CD4-positive, alpha-beta memory T cell (primary cell): ENCODE measurements around the gene MED16. TPM values are rescaled to one million over a fixed set of nuclear protein-coding genes. Genes with fewer than 3 reads are reported as not detected.

Experiments
- CTCF ChIA-PET: fragments of 350-600 bp; sonication (Branson Sonifier 250); formaldehyde crosslinking; loops from one replicate; lab custom pipeline; 2021; ENCODE audit warnings: inconsistent platforms; ENCODE audit not compliant: partially characterized antibody; lab: Charles Lee
- POLR2A ChIA-PET: fragments of 350-600 bp; sonication (Branson Sonifier 250); formaldehyde crosslinking; loops from one replicate; lab custom pipeline; 2021; ENCODE audit not compliant: partially characterized antibody; lab: Charles Lee
- DNase-seq, 5 donors: peaks; one replicate each; pipeline versions ENCODE4 v3.0.0 to v3.0.0-alpha.2; 2020 to 2022; ENCODE audit warnings: mixed read lengths in 1 of 5
- H3K27ac ChIP-seq: one replicate; pipeline ENCODE4 v1.7.0; 2013; ENCODE audit warnings: low read depth, low read length
- H3K27me3 ChIP-seq: 2 replicates; pipeline ENCODE4 v1.7.0; 2013; ENCODE audit warnings: mild to moderate bottlenecking, low read length, moderate library complexity; ENCODE audit not compliant: insufficient read depth
- H3K36me3 ChIP-seq: 2 replicates; pipeline ENCODE4 v1.7.0; 2013; ENCODE audit warnings: mild to moderate bottlenecking, low read length, moderate library complexity; ENCODE audit not compliant: insufficient read depth
- H3K4me1 ChIP-seq: 2 replicates; pipeline ENCODE4 v1.7.0; 2013; ENCODE audit warnings: mild to moderate bottlenecking, low read length, moderate library complexity; ENCODE audit not compliant: insufficient read depth
- H3K4me3 ChIP-seq, 2 donors: one replicate each; pipeline ENCODE4 v1.7.0; 2013; ENCODE audit warnings: low read length in 2 of 2, mild to moderate bottlenecking in 1 of 2
- H3K9me3 ChIP-seq, 2 donors: one replicate each; pipeline ENCODE4 v1.7.0; 2013; ENCODE audit warnings: low read length in 2 of 2, control low read depth in 1 of 2; ENCODE audit not compliant: control insufficient read depth in 1 of 2
- H3K27ac Mint-ChIP-seq, 7 donors: one replicate each; pipeline ENCODE4 v1.8.0; 2020 to 2021; ENCODE audit warnings: mixed read lengths in 7 of 7, mild to moderate bottlenecking in 6 of 7, inconsistent platforms in 3 of 7, moderate library complexity in 3 of 7
- H3K27me3 Mint-ChIP-seq, 2 donors: one replicate each; pipeline ENCODE4 v1.8.0; 2020 to 2021; ENCODE audit warnings: mixed read lengths in 2 of 2
- H3K36me3 Mint-ChIP-seq, 2 donors: one replicate each; pipeline ENCODE4 v1.8.0; 2020 to 2021; ENCODE audit warnings: mixed read lengths in 2 of 2, inconsistent platforms in 1 of 2, mild to moderate bottlenecking in 1 of 2
- H3K4me1 Mint-ChIP-seq, 4 donors: one replicate each; pipeline ENCODE4 v1.8.0; 2020 to 2021; ENCODE audit warnings: mixed read lengths in 4 of 4, mild to moderate bottlenecking in 1 of 4
- H3K4me3 Mint-ChIP-seq, 8 donors: one replicate each; pipeline ENCODE4 v1.8.0; 2020 to 2021; ENCODE audit warnings: mixed read lengths in 8 of 8, mild to moderate bottlenecking in 7 of 8, moderate library complexity in 6 of 8, inconsistent platforms in 3 of 8
- H3K9me3 Mint-ChIP-seq, 8 donors: one replicate each; pipeline ENCODE4 v1.8.0; 2020 to 2021; ENCODE audit warnings: mixed read lengths in 8 of 8, mild to moderate bottlenecking in 5 of 8, inconsistent platforms in 3 of 8, moderate library complexity in 1 of 8
- intact Hi-C: fragments of 100-400 bp; cut with micrococcal nuclease; formaldehyde crosslinking; loops from one replicate; pipeline ENCODE4 v1.15.1; 2023
- polyA plus RNA-seq, 2 donors: library from polyadenylated mRNA; unstranded; fragments of 300-500 nt; fragmentation: Illumina TruSeq; gene quantifications; one replicate each; pipeline ENCODE4 v1.2.3, GENCODE V29; 2021
- total RNA-seq, 2 experiments: library from RNA; stranded (reverse); gene quantifications; one replicate each; pipeline ENCODE4 v1.2.3, GENCODE V29; 2021

MED16 gene
- total and polyA plus RNA-seq, 4 experiments from 2014 or later, result 48.6 to 125 (median 70.0) TPM

DNA sequence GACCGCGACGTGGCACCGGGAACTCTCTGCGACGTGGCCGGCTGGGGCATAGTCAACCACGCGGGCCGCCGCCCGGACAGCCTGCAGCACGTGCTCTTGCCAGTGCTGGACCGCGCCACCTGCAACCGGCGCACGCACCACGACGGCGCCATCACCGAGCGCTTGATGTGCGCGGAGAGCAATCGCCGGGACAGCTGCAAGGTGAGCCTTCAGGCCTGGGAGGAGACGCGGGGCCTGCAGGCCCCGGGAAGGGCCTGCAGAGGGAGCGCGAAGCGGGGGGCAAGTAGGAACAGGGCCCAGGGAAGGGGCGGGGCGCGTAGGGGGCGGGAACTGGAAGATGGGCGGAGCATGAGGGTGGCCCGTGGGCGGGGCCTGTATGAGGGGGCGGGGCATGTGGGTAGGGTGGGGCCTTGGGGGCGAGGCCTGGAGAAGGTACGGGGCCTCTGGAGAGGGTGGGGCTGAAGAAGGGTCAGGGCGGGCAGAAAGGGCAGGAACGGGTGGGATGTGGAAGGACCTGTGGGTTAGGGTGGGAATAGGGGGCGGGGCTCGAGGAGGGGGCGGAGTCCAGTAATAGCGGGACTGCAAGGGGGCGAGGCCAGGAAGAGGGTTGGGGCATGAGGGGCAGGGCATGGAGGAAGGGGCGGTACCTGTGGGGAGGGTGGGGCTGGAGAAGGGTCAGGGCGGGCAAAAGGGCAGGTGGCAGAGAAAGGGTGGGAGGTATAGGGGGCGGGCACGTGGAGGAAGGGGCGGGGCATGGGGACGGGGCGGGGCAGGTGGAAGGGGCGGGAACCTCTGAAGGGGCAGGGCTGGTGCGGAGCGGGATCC is 31.0 kb downstream of the MED16 start:
- Mint-ChIP-seq H3K36me3 (peaks cover 0 to 5% of the 10 kb centered on the region in 2 donors), H3K27me3 (peaks cover 1 to 4% of the 10 kb centered on the region in 2 donors), H3K4me1 (peaks cover 5 to 25% (median 16%) of the 10 kb centered on the region in 4 donors), H3K4me3 (peak overlapping the region in 5 of 8 donors; percentile 70 to 84 (median 75)), H3K27ac (peak overlapping the region in 3 of 7 donors; percentile 37 to 95 (median 92)), H3K9me3 (peaks cover 0 to 3% (median 0%) of the 10 kb centered on the region in 8 donors)
- Histone ChIP-seq H3K27me3 (peaks cover 3% of the 10 kb centered on the region), H3K4me3 (peak overlapping the region in 1 of 2 donors; percentile 32), H3K27ac (no peak overlapping the region), H3K9me3 (no peaks in the 10 kb centered on the region), H3K4me1 (peaks cover 19% of the 10 kb centered on the region), H3K36me3 (no peaks in the 10 kb centered on the region)
- intact Hi-C loops, result loop anchor here (1.0 to 2.0 kb wide), 5 partner anchors 10 to 139 kb away; partner anchors contain the start of genes GRIN3B, MED16 and RNU6-9
- POLR2A ChIA-PET, result interaction anchor here (2.1 to 6.4 kb wide), 7 partner anchors 10 to 407 kb away, joined by 9 to 86 read pairs (median 16); partner anchors contain the start of genes CIRBP, KISS1R, MED16 and R3HDM4
- peak; percentile 50 to 76 (median 55) for DNase-seq
- CTCF ChIA-PET, result interaction anchor here (2.7 to 5.6 kb wide), 2 partner anchors 59 to 122 kb away, joined by 29 to 119 read pairs; partner anchors contain the start of gene WDR18

DNA sequence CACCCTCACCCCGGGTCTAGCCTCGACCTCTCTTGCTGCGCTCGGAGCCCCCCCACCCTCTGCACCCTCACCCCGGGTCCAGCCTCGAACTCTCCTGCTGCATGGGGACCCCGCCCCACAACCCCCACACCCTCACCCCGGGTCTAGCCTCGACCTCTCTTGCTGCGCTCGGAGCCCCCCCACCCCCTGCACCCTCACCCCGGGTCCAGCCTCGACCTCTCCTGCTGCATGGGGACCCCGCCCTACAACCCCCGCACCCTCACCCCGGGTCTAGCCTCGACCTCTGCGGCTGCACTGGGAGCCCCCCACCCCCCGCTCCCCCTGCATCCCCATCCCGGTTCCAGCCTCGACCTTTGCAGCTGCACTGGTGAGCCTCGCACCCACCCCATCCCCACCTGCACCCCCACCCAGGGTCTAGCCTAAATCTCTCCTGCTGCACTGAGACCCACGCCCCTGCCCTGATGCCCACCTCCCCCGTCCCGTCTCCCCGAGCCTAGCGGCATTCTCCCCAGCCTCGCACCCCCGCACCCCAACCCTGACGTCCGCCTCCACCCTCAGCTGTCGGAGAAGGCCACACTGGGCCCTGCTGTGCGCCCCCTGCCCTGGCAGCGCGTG is 31.7 kb downstream of the MED16 start:
- CTCF ChIA-PET, result no interaction called here
- H3K9me3 ChIP-seq, result no peaks in the 10 kb centered on the region

DNA sequence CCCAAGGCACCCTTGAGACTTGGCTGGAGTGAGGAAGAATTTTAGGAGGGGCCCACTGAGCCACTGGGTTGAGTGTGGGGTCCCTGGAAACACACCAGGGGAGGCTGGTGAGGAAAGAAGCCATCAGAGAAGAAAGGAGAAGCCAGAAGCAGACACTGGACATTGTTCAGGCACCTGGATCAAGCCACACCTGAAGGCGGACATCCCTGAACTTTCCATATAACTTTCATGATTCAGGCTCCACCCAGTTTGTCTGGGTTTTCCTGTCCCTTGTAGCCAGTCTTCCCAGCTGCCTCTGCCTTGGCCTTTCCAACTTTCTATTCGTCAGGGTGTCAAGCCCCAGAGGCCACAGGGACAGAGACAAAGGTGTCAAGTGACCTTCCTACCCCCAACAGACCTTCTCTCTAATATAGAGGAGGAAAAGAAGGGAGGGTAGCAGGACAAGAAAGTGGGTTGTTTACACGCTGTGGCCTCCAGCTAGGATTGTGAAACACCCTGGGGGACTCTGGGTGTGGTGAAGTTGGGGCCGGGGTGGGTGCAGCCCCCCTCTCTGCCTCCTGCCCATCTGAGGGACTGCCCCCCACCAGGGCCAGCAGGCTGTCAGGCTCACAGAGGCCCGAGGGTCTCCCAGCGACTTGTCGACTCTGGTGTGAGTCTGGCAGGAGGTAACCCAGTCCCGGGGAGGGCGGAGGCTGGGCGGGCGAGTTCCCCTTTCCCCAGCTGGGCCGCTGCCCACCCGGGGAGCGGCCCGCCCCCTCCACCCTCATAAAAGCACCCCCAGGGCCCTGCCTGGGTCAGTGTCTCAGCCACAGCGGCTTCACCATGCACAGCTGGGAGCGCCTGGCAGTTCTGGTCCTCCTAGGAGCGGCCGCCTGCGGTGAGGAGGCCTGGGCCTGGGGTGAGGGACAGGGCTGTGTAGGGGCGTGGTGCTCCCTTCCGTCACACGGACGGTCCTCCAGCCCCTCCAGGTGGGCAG is 33.8 kb downstream of the MED16 start, which contains the start of gene CFD:
Gene CFD, plus strand, starts transcription at position 797 of the 976 bp plus-strand sequence. Its CDS starts 26 bp downstream, at position 823.
- H3K27ac Mint-ChIP-seq, result peak within 1 kb of the TSS in 1 of 7 donors; percentile 30
- H3K27me3 ChIP-seq, result peaks cover 3% of the 10 kb centered on the region
- intact Hi-C loops, result no loop called here
- peaks cover 2 to 4% of the 10 kb centered on the region in 2 donors for H3K27me3 Mint-ChIP-seq
- H3K4me1 Mint-ChIP-seq, result peaks cover 5 to 23% (median 12%) of the 10 kb centered on the region in 4 donors
- CTCF ChIA-PET, result interaction anchor here (0.9 to 4.0 kb wide), 6 partner anchors 13 to 125 kb away, joined by 3 to 43 read pairs (median 3); partner anchors contain the start of gene WDR18
- peak within 1 kb of the TSS in 1 of 8 donors; percentile 23 for H3K4me3 Mint-ChIP-seq
- peaks cover 0 to 3% of the 10 kb centered on the region in 2 donors for H3K36me3 Mint-ChIP-seq
- peak within 1 kb of the TSS in 1 of 2 donors; percentile 13 for H3K4me3 ChIP-seq
- H3K27ac ChIP-seq, result no peak within 1 kb of the TSS
- no peaks in the 10 kb centered on the region for H3K36me3 ChIP-seq
- no peaks in the 10 kb centered on the region for H3K9me3 ChIP-seq
- H3K4me1 ChIP-seq, result peaks cover 18% of the 10 kb centered on the region
- no peak for DNase-seq
- H3K9me3 Mint-ChIP-seq, result peaks cover 0 to 3% (median 0%) of the 10 kb centered on the region in 8 donors
- POLR2A ChIA-PET, result interaction anchor here (0.8 to 1.8 kb wide), 5 partner anchors 34 to 61 kb away, joined by 3 to 5 read pairs (median 3); partner anchors contain the start of gene RNU6-9

More for the DNA sequence above, 31.7 kb downstream of the MED16 start:
- H3K4me1 ChIP-seq, result peaks cover 19% of the 10 kb centered on the region
- H3K4me3 Mint-ChIP-seq, result no peak overlapping the region
- H3K4me1 Mint-ChIP-seq, result peaks cover 5 to 28% (median 16%) of the 10 kb centered on the region in 4 donors
- peaks cover 2 to 4% of the 10 kb centered on the region in 2 donors for H3K27me3 Mint-ChIP-seq
- peaks cover 0 to 3% (median 0%) of the 10 kb centered on the region in 8 donors for H3K9me3 Mint-ChIP-seq
- intact Hi-C loops, result no loop called here
- H3K27ac Mint-ChIP-seq, result no peak overlapping the region
- POLR2A ChIA-PET, result interaction anchor here (1.4 to 6.4 kb wide), 4 partner anchors 32 to 59 kb away, joined by 3 to 86 read pairs (median 14); partner anchors contain the start of genes KISS1R, MED16 and RNU6-9
- no peaks in the 10 kb centered on the region for H3K36me3 ChIP-seq
- H3K36me3 Mint-ChIP-seq, result peaks cover 0 to 5% of the 10 kb centered on the region in 2 donors
- no peak overlapping the region for H3K27ac ChIP-seq
- H3K27me3 ChIP-seq, result peaks cover 3% of the 10 kb centered on the region
- peak overlapping the region in 1 of 2 donors; percentile 13 for H3K4me3 ChIP-seq
- DNase-seq, result no peak

DNA sequence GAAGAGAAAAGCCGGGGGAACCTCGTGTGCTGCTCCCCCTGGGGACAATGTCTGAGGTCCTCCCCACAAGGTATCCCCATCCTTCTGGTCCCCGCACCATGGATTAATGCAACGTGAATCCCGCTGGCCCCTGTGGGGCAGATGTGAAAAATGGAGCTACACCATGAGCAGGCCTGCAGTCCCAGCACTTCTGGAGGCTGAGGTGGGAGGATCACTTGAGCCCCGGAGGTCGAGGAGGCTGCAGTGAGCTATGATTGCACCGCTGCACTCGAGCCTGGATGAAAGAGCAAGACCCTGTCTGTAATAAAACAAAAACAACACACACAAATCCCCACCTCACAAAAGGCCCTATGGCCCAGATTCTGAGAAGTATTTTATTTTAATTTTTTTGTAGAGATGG is 34.7 kb downstream of the MED16 start:
- Mint-ChIP-seq H3K9me3 (no peaks in the 10 kb centered on the region), H3K4me3 (no peak overlapping the region), H3K27me3 (peaks cover 2 to 4% of the 10 kb centered on the region in 2 donors), H3K4me1 (peaks cover 4 to 14% (median 7%) of the 10 kb centered on the region in 4 donors), H3K36me3 (no peaks in the 10 kb centered on the region), H3K27ac (peak overlapping the region in 2 of 7 donors; percentile 30 to 68)
- peaks cover 3% of the 10 kb centered on the region for H3K27me3 ChIP-seq
- ChIA-PET POLR2A (interaction anchor here (0.7 to 1.5 kb wide), 4 partner anchors 58 to 404 kb away, joined by 3 to 5 read pairs (median 4); no protein-coding TSS in a partner anchor), CTCF (interaction anchor here (1.0 to 4.0 kb wide), 4 partner anchors 12 to 124 kb away, joined by 3 to 43 read pairs (median 5); no protein-coding TSS in a partner anchor)
- no peak overlapping the region for H3K4me3 ChIP-seq
- H3K36me3 ChIP-seq, result no peaks in the 10 kb centered on the region
- intact Hi-C loops, result no loop called here
- no peak overlapping the region for H3K27ac ChIP-seq
- no peaks in the 10 kb centered on the region for H3K9me3 ChIP-seq
- DNase-seq, result no peak
- peaks cover 9% of the 10 kb centered on the region for H3K4me1 ChIP-seq

DNA sequence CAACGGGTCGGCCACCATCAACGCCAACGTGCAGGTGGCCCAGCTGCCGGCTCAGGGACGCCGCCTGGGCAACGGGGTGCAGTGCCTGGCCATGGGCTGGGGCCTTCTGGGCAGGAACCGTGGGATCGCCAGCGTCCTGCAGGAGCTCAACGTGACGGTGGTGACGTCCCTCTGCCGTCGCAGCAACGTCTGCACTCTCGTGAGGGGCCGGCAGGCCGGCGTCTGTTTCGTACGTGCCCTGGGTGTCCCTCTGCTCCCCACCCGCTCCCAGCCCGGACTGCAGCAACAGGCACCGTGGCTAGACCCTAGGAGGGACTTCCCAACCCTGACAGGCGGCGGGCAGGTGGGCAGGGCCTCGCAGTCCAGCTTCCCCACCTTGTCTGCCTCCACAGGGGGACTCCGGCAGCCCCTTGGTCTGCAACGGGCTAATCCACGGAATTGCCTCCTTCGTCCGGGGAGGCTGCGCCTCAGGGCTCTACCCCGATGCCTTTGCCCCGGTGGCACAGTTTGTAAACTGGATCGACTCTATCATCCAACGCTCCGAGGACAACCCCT is 37.3 kb downstream of the MED16 start:
- H3K4me1 ChIP-seq, result no peaks in the 10 kb centered on the region
- H3K36me3 ChIP-seq, result no peaks in the 10 kb centered on the region
- Mint-ChIP-seq H3K27me3 (peaks cover 0 to 9% of the 10 kb centered on the region in 2 donors), H3K9me3 (no peaks in the 10 kb centered on the region), H3K4me1 (peaks cover 0 to 5% (median under 1%) of the 10 kb centered on the region in 4 donors), H3K27ac (no peak overlapping the region), H3K36me3 (no peaks in the 10 kb centered on the region), H3K4me3 (no peak overlapping the region)
- H3K4me3 ChIP-seq, result no peak overlapping the region
- CTCF ChIA-PET, result interaction anchor here (0.7 to 4.0 kb wide), 9 partner anchors 9 to 128 kb away, joined by 3 to 43 read pairs (median 4); partner anchors contain the start of gene WDR18
- POLR2A ChIA-PET, result interaction anchor here (1.4 kb wide), 1 partner anchor 65 kb away, joined by 5 read pairs; no protein-coding TSS in a partner anchor
- H3K9me3 ChIP-seq, result no peaks in the 10 kb centered on the region
- intact Hi-C loops, result no loop called here
- no peak overlapping the region for H3K27ac ChIP-seq
- peaks cover 3% of the 10 kb centered on the region for H3K27me3 ChIP-seq
- no peak for DNase-seq
